BJ (cell line): ENCODE data around the gene ADRA1B. TPM values are rescaled to one million over a fixed set of nuclear protein-coding genes. Genes with fewer than 3 reads are reported as not detected.
"Not testable (repeated sequence)": the region's sequence is repeated elsewhere in the genome, so short reads cannot be mapped to it uniquely, and the experiment has no call there.

ENCODE experiments used
- CTCF ChIA-PET: fragments of 350-600 bp; formaldehyde crosslinking; extraction: SDS; loops from one replicate; lab custom pipeline; 2021; ENCODE audit warnings: antibody characterized with exemption, inconsistent platforms; lab: Yijun Ruan, JAX
- POLR2A ChIA-PET: fragments of 300-600 bp; sonication (Branson Sonifier 250); formaldehyde crosslinking; extraction: SDS; loops from one replicate; lab custom pipeline; 2021; ENCODE audit warnings: antibody characterized with exemption; lab: Charles Lee
- DNase-seq: peaks from one replicate; pipeline ENCODE4 v3.0.0-alpha.2; 2011; ENCODE audit warnings: low read depth
- H3K27me3 ChIP-seq: 2 replicates; pipeline ENCODE4 v1.6.0; 2011; ENCODE audit warnings: low read length; ENCODE audit not compliant: control insufficient read depth, insufficient read depth
- H3K36me3 ChIP-seq: 2 replicates; pipeline ENCODE4 v1.5.1; 2011; ENCODE audit warnings: low read length; ENCODE audit not compliant: control insufficient read depth, insufficient read depth
- H3K4me3 ChIP-seq: 2 replicates; pipeline ENCODE4 v1.5.1; 2011; ENCODE audit warnings: low read depth, mild to moderate bottlenecking, control low read depth, low read length
- CTCF ChIP-seq: IDR thresholded peaks from 2 replicates; pipeline ENCODE4 v1.5.1; 2011; ENCODE audit warnings: low read depth, mild to moderate bottlenecking, control low read depth, inconsistent platforms, low read length, moderate library complexity; ENCODE audit not compliant: insufficient read depth
- polyA plus RNA-seq: library from polyadenylated mRNA; depleted of rRNA; stranded (reverse); fragments of >200 nt; gene quantifications from 2 replicates; pipeline ENCODE4 v1.2.3, GENCODE V29; 2011

Gene ADRA1B
- polyA plus RNA-seq, 1 experiment = 2.1 TPM

- H3K36me3 ChIP-seq = no peaks in the 10 kb centered on the region
- no peaks in the 10 kb centered on the region for H3K27me3 ChIP-seq
- no peak overlapping the region for H3K4me3 ChIP-seq
- TF ChIP-seq CTCF = no peak
- DNase-seq = no peak
- ChIA-PET POLR2A (no interaction called here), CTCF (interaction anchor here (0.7 to 2.9 kb wide), 6 partner anchors 8 to 520 kb away, joined by 3 to 20 read pairs (median 7); partner anchors contain the start of gene ADRA1B)
These were observed 47.7 kb downstream of the ADRA1B start for GRCh38 chr5:159963935-159964334.

DNA sequence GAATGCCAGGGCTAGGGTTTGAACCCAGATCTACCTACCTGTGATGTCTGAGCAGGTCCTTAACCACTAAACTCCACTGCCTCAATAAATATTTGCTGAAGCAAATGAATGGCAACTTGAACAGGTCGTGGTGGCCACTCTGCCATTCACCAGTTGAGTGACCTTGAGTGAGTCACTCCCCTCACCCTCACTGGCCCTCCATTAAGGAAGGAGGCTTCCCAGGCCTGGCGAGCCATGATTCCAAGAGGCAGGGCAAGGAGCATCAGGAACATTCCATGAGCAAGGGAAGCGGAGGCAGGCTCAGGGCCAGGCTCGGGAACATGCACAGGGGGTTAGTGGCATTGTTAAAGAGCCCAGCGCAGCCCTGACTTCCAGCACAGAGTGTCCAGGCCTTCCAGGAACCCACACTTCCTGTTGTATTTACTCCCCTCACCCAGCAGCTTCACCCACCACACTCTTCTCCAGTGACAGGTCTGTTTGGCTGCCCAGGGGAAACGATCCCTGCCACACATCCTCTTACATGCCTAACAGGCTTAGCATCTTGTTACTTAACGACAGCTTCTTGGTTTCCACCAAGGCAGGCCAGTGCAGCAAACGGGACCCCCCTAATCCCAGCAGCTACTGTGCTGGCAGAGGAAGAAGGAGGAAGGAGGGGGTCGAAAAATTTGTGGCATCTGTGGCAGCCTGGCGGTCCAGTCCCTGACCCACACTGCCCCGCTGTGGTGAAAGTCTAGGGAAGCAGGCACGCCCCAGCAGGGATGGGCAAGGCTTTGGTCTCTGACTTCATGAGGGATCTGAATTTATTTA lies 49.0 kb downstream of the ADRA1B start:
- no peaks in the 10 kb centered on the region for H3K27me3 ChIP-seq
- DNase-seq = no peak
- H3K36me3 ChIP-seq = no peaks in the 10 kb centered on the region
- H3K4me3 ChIP-seq = no peak overlapping the region
- POLR2A ChIA-PET = interaction anchor here (0.6 kb wide), 1 partner anchor 626 kb away, joined by 4 read pairs; no protein-coding TSS in a partner anchor
- TF ChIP-seq CTCF = peak; percentile 73
- CTCF ChIA-PET = interaction anchor here (0.6 to 2.9 kb wide), 12 partner anchors 8 to 535 kb away, joined by 3 to 20 read pairs (median 4); partner anchors contain the start of gene ADRA1B

GRCh38 chr5:159965838-159966128 lies 49.5 kb downstream of the ADRA1B start:
- POLR2A ChIA-PET, H3K36me3 ChIP-seq, H3K27me3 ChIP-seq, DNase-seq, H3K4me3 ChIP-seq: not testable (repeated sequence)
- CTCF ChIA-PET = interaction anchor here (0.8 to 2.9 kb wide), 7 partner anchors 8 to 522 kb away, joined by 3 to 20 read pairs (median 4); no protein-coding TSS in a partner anchor

GRCh38 chr5:159969966-159970365 lies 53.7 kb downstream of the ADRA1B start:
- no peaks in the 10 kb centered on the region for H3K36me3 ChIP-seq
- H3K27me3 ChIP-seq = no peaks in the 10 kb centered on the region
- TF ChIP-seq CTCF = no peak
- DNase-seq = no peak
- CTCF ChIA-PET = interaction anchor here (0.9 to 1.2 kb wide), 2 partner anchors 18 to 638 kb away, joined by 3 read pairs; no protein-coding TSS in a partner anchor
- POLR2A ChIA-PET = no interaction called here
- no peak overlapping the region for H3K4me3 ChIP-seq

DNA sequence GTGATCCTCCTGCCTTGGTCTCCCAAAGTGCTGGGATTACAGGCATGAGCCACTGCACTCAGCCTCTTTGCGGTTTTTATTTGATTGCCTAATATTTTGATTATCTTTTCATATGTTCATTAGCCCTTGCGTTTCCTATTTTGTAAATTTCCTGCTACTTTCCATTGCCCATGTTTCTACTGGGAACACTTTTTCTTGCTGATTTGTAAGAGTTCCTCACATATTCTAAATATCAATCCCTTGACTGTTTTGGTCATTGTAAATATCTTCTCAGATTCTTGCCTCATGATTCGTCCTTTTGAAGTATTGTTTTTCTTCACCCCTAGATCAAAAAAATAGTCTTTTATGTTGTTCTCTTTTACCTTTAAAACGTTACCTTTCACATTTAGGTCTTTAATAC lies 54.8 kb downstream of the ADRA1B start:
- DNase-seq = peak; percentile 49
- POLR2A ChIA-PET = no interaction called here

More for the DNA sequence above, 54.8 kb downstream of the ADRA1B start:
- no peak overlapping the region for H3K4me3 ChIP-seq
- no peaks in the 10 kb centered on the region for H3K27me3 ChIP-seq
- H3K36me3 ChIP-seq = no peaks in the 10 kb centered on the region
- TF ChIP-seq CTCF = no peak
- CTCF ChIA-PET = interaction anchor here (0.9 to 1.4 kb wide), 2 partner anchors 12 to 16 kb away, joined by 3 to 4 read pairs; no protein-coding TSS in a partner anchor
